Measurements from ENCODE around the gene SLC9A3.

- TF ChIP-seq CTCF (IDR thresholded peaks at IDR 0.05) (no peak), POLR2AphosphoS5 (IDR thresholded peaks at IDR 0.05) (no peak), POLR2A (IDR thresholded peaks at IDR 0.05) (no peak)
These were observed 101.0 kb downstream of the SLC9A3 start for GRCh38 chr5:423233-423565.

Measured in transverse colon (tissue), 4 donors.